ENCODE results near the gene RGS16. TPM values are rescaled to one million over a fixed set of nuclear protein-coding genes. Genes with fewer than 3 reads are reported as not detected.

RGS16 gene
- total and polyA plus RNA-seq, 7 donors, result 0.46 to 12.4 (median 2.5) TPM

DNA sequence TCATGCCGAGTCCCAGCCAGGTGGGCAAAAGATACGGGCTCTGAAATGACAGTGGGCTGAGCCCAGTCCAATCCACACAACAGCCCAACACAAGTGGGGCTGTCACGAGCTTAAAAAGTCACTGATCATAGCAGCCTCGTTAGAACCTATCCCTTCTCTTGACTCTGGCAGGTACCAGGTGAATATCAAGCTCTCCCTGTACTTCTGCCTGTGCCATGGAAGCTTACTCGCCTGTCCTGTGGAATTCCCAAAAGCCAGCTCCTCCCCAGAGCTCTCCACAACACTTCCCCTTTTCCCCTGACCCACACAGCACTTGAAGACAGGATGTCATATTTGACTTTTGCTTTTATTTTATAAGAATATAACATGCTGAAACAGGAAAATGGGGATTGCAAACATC lies 5.9 kb downstream of the RGS16 start:
- H3K36me3 ChIP-seq, result no peaks in the 10 kb centered on the region
- DNase-seq, result no peak
- intact Hi-C loops (cut with DNase I), result no loop called here
- peaks cover 0 to 13% (median 11%) of the 10 kb centered on the region in 4 donors for H3K4me1 ChIP-seq
- H3K27ac ChIP-seq, result no peak overlapping the region
- no peaks in the 10 kb centered on the region for H3K27me3 ChIP-seq
- no peak overlapping the region for H3K4me3 ChIP-seq
- 77 to 82% methylated on average over 5 of the region's 5 CpGs for WGBS, 2 donors
- no peaks in the 10 kb centered on the region for H3K9me3 ChIP-seq
- TF ChIP-seq POLR2AphosphoS5 (IDR thresholded peaks at IDR 0.05) (no peak), POLR2A (IDR thresholded peaks at IDR 0.05) (no peak), EP300 (IDR thresholded peaks at IDR 0.05) (no peak)
- TF ChIP-seq, protein P1, sequence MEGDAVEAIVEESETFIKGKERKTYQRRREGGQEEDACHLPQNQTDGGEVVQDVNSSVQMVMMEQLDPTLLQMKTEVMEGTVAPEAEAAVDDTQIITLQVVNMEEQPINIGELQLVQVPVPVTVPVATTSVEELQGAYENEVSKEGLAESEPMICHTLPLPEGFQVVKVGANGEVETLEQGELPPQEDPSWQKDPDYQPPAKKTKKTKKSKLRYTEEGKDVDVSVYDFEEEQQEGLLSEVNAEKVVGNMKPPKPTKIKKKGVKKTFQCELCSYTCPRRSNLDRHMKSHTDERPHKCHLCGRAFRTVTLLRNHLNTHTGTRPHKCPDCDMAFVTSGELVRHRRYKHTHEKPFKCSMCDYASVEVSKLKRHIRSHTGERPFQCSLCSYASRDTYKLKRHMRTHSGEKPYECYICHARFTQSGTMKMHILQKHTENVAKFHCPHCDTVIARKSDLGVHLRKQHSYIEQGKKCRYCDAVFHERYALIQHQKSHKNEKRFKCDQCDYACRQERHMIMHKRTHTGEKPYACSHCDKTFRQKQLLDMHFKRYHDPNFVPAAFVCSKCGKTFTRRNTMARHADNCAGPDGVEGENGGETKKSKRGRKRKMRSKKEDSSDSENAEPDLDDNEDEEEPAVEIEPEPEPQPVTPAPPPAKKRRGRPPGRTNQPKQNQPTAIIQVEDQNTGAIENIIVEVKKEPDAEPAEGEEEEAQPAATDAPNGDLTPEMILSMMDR (IDR thresholded peaks at IDR 0.05), result no peak

DNA sequence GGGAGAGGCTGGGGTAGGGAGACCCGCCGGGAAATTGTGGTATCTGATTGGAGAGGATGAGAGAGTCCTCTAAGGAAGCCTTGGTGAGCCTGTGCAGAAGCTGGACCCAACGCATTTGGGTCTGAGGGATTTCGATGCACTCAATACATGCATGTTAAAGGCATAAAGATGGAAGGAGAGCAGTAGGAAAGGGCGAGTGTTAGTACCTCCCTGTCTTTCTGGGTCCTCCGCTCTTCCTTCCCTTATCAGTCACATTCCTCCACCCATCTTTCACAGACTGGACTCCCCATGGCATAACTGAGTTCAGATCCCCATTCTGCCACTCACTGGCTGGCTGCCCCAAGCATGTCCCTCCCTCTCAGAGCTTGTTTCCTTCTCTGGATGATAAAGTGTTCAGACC lies 7.3 kb downstream of the RGS16 start:
- WGBS, 2 donors, result 89 to 92% methylated on average over 6 of the region's 6 CpGs
- intact Hi-C loops (cut with DNase I), result no loop called here
- no peak for DNase-seq
- H3K4me1 ChIP-seq, result peaks cover 0 to 8% (median 6%) of the 10 kb centered on the region in 4 donors
- no peaks in the 10 kb centered on the region for H3K36me3 ChIP-seq
- H3K27me3 ChIP-seq, result no peaks in the 10 kb centered on the region
- H3K27ac ChIP-seq, result no peak overlapping the region
- TF ChIP-seq, protein P1 (IDR thresholded peaks at IDR 0.05), result no peak
- no peak for TF ChIP-seq POLR2A (IDR thresholded peaks at IDR 0.05)
- no peak for TF ChIP-seq POLR2AphosphoS5 (IDR thresholded peaks at IDR 0.05)
- TF ChIP-seq EP300 (IDR thresholded peaks at IDR 0.05), result no peak
- no peak overlapping the region for H3K4me3 ChIP-seq
- no peaks in the 10 kb centered on the region for H3K9me3 ChIP-seq

GRCh38 chr1:182595641-182596240 lies 8.4 kb downstream of the RGS16 start:
- intact Hi-C loops (cut with DNase I), result no loop called here
- H3K4me3 ChIP-seq, result no peak overlapping the region
- WGBS, 2 donors, result 37 to 39% methylated on average over 4 of the region's 4 CpGs
- TF ChIP-seq POLR2AphosphoS5 (IDR thresholded peaks at IDR 0.05) (peak in 1 of 4 donors; percentile 21), POLR2A (IDR thresholded peaks at IDR 0.05) (no peak), EP300 (IDR thresholded peaks at IDR 0.05) (no peak)
- TF ChIP-seq, protein P1 (IDR thresholded peaks at IDR 0.05), result peak; percentile 29 to 80 (median 62)
- H3K27ac ChIP-seq, result peak overlapping the region in 2 of 4 donors; percentile 2 to 35
- H3K27me3 ChIP-seq, result no peaks in the 10 kb centered on the region
- H3K36me3 ChIP-seq, result no peaks in the 10 kb centered on the region
- peaks cover 0 to 6% (median 2%) of the 10 kb centered on the region in 4 donors for H3K4me1 ChIP-seq
- H3K9me3 ChIP-seq, result no peaks in the 10 kb centered on the region
- peak; percentile 85 for DNase-seq

GRCh38 chr1:182589931-182590330 lies 14.3 kb downstream of the RGS16 start:
- 93 to 94% methylated on average over 5 of the region's 5 CpGs for WGBS, 2 donors
- H3K27ac ChIP-seq, result peak overlapping the region in 3 of 4 donors; percentile 87 to 92 (median 87)
- H3K4me3 ChIP-seq, result no peak overlapping the region
- peaks cover 0 to 19% (median 9%) of the 10 kb centered on the region in 4 donors for H3K4me1 ChIP-seq
- intact Hi-C loops (cut with DNase I), result loop anchor here (5.0 to 10.0 kb wide), 2 partner anchors 145 to 503 kb away; no protein-coding TSS in a partner anchor
- no peaks in the 10 kb centered on the region for H3K9me3 ChIP-seq
- DNase-seq, result no peak
- TF ChIP-seq EP300 (IDR thresholded peaks at IDR 0.05) (no peak), POLR2AphosphoS5 (IDR thresholded peaks at IDR 0.05) (no peak), POLR2A (IDR thresholded peaks at IDR 0.05) (no peak)
- TF ChIP-seq, protein P1 (IDR thresholded peaks at IDR 0.05), result no peak
- no peaks in the 10 kb centered on the region for H3K27me3 ChIP-seq
- H3K36me3 ChIP-seq, result no peaks in the 10 kb centered on the region
